ENCODE results near the gene MMS19. TPM values are rescaled to one million over a fixed set of nuclear protein-coding genes. Genes with fewer than 3 reads are reported as not detected.
A peak's percentile ranks its signal among the peaks of the same experiment; 100 is the strongest.

The MMS19 gene
- total RNA-seq, 1 donor from 2014 or later: 42.7 TPM

- no peak for DNase-seq
- H3K4me3 ChIP-seq: no peak overlapping the region
- intact Hi-C loops (cut with micrococcal nuclease): loop anchor here (1.0 kb wide), 1 partner anchor 23 kb away; no protein-coding TSS in a partner anchor
- no peak for TF ChIP-seq CTCF (IDR thresholded peaks at IDR 0.05; ENCODE audit: borderline replicate concordance)
- no peak overlapping the region for H3K27ac ChIP-seq (replicated peaks)
- H3K4me1 ChIP-seq: peaks cover 23% of the 10 kb centered on the region
- peaks cover 94% of the 10 kb centered on the region for H3K36me3 ChIP-seq
- H3K9me3 ChIP-seq (replicated peaks): no peaks in the 10 kb centered on the region
- no peaks in the 10 kb centered on the region for H3K27me3 ChIP-seq (ENCODE audit: low read depth)
These were observed 38.3 kb downstream of the MMS19 start for GRCh38 chr10:97459933-97460332.

GRCh38 chr10:97459111-97459510, 39.1 kb downstream of the MMS19 start:
- peaks cover 24% of the 10 kb centered on the region for H3K4me1 ChIP-seq
- H3K36me3 ChIP-seq: peaks cover 99% of the 10 kb centered on the region
- no peaks in the 10 kb centered on the region for H3K9me3 ChIP-seq (replicated peaks)
- H3K27ac ChIP-seq (replicated peaks): no peak overlapping the region
- intact Hi-C loops (cut with micrococcal nuclease): no loop called here
- no peak for TF ChIP-seq CTCF (IDR thresholded peaks at IDR 0.05; ENCODE audit: borderline replicate concordance)
- no peak overlapping the region for H3K4me3 ChIP-seq
- no peaks in the 10 kb centered on the region for H3K27me3 ChIP-seq (ENCODE audit: low read depth)
- DNase-seq: no peak

GRCh38 chr10:97456686-97457065, 41.5 kb downstream of the MMS19 start:
- H3K27me3 ChIP-seq (ENCODE audit: low read depth): no peaks in the 10 kb centered on the region
- peaks cover 38% of the 10 kb centered on the region for H3K4me1 ChIP-seq
- no peaks in the 10 kb centered on the region for H3K9me3 ChIP-seq (replicated peaks)
- H3K27ac ChIP-seq (replicated peaks): peak overlapping the region; percentile 6
- DNase-seq: no peak
- no peak for TF ChIP-seq CTCF (IDR thresholded peaks at IDR 0.05; ENCODE audit: borderline replicate concordance)
- intact Hi-C loops (cut with micrococcal nuclease): no loop called here
- peaks cover 93% of the 10 kb centered on the region for H3K36me3 ChIP-seq
- no peak overlapping the region for H3K4me3 ChIP-seq

GRCh38 chr10:97456034-97456685, 42.1 kb downstream of the MMS19 start:
- intact Hi-C loops (cut with micrococcal nuclease): no loop called here

GRCh38 chr10:97454330-97455036, 43.7 kb downstream of the MMS19 start:
- TF ChIP-seq CTCF (IDR thresholded peaks at IDR 0.05; ENCODE audit: borderline replicate concordance): no peak
- Histone ChIP-seq H3K27ac (replicated peaks) (peak overlapping the region; percentile 81), H3K4me3 (no peak overlapping the region), H3K36me3 (peaks cover 71% of the 10 kb centered on the region), H3K27me3 (ENCODE audit: low read depth) (no peaks in the 10 kb centered on the region), H3K9me3 (replicated peaks) (no peaks in the 10 kb centered on the region), H3K4me1 (peaks cover 57% of the 10 kb centered on the region)
- intact Hi-C loops (cut with micrococcal nuclease): no loop called here
- DNase-seq: no peak

More at GRCh38 chr10:97456034-97456685, 42.1 kb downstream of the MMS19 start:
- peaks cover 43% of the 10 kb centered on the region for H3K4me1 ChIP-seq
- no peak for DNase-seq
- H3K9me3 ChIP-seq (replicated peaks): no peaks in the 10 kb centered on the region
- no peak overlapping the region for H3K27ac ChIP-seq (replicated peaks)
- H3K4me3 ChIP-seq: no peak overlapping the region
- no peak for TF ChIP-seq CTCF (IDR thresholded peaks at IDR 0.05; ENCODE audit: borderline replicate concordance)
- no peaks in the 10 kb centered on the region for H3K27me3 ChIP-seq (ENCODE audit: low read depth)
- H3K36me3 ChIP-seq: peaks cover 87% of the 10 kb centered on the region

Measured in left ventricle myocardium inferior (tissue), 1 donor.